K562 (cell line): ENCODE results near the gene UBL3. TPM values are rescaled to one million over a fixed set of nuclear protein-coding genes. Genes with fewer than 3 reads are reported as not detected.

Source experiments
- ARHGAP35 ChIP-seq: fragments of 450-650 bp; IDR thresholded peaks from 2 replicates; pipeline ENCODE4 v1.6.1; 2018; ENCODE audit not compliant: partially characterized antibody
- CREM ChIP-seq: IDR thresholded peaks from 2 replicates; pipeline ENCODE4 v1.6.1; 2014; ENCODE audit warnings: antibody characterized with exemption, low read depth
- DNMT1 ChIP-seq: fragments of 450-650 bp; IDR thresholded peaks from 2 replicates; pipeline ENCODE4 v1.6.1; 2016; ENCODE audit warnings: antibody characterized with exemption, mild to moderate bottlenecking
- MLX ChIP-seq, 2 experiments: fragments of 450-650 bp in 1 of 2; sonication (generic) in 1 of 2; formaldehyde crosslinking; conservative IDR thresholded peaks; 2 replicates each; pipeline versions ENCODE4 v1.4.0 to v1.8.1; 2020 to 2022; ENCODE audit warnings: mild to moderate bottlenecking in 1 of 2, missing genetic modification reagents in 1 of 2
- NFXL1 ChIP-seq: fragments of 450-650 bp; formaldehyde crosslinking; IDR thresholded peaks from 2 replicates; pipeline ENCODE4 v1.4.0; 2021; ENCODE audit warnings: mild to moderate bottlenecking
- POLR3G ChIP-seq: IDR thresholded peaks from 2 replicates; pipeline ENCODE4 v1.6.1; 2011; ENCODE audit not compliant: insufficient read length, insufficient replicate concordance; ENCODE audit errors: extremely low read depth
- TEAD4 ChIP-seq, 2 experiments: sonication (generic) in 1 of 2; formaldehyde crosslinking in 1 of 2; IDR thresholded peaks; 2 replicates each; pipeline versions ENCODE4 v1.6.1 to v1.8.0; 2012 to 2022; ENCODE audit warnings: borderline replicate concordance in 1 of 2, inconsistent platforms in 1 of 2, low read length in 1 of 2, mild to moderate bottlenecking in 1 of 2, missing genetic modification reagents in 1 of 2
- WHSC1 ChIP-seq: IDR thresholded peaks from one replicate; pipeline ENCODE4 v1.6.1; 2012; ENCODE audit warnings: low read length, control low read depth, inconsistent platforms
- ZBTB2 ChIP-seq: fragments of 450-650 bp; IDR thresholded peaks from 2 replicates; pipeline ENCODE4 v1.6.1; 2016; ENCODE audit warnings: antibody characterized with exemption
- ZNF3 ChIP-seq: fragments of 250-450 bp; sonication (Bioruptor Pico); IDR thresholded peaks from 2 replicates; pipeline ENCODE4 v1.5.0; 2021; ENCODE audit warnings: mild to moderate bottlenecking, moderate library complexity
- ZNF384 ChIP-seq: IDR thresholded peaks from 2 replicates; pipeline ENCODE4 v1.6.1; 2012; ENCODE audit warnings: low read depth, low read length, improper control_type of control experiment
- ZNF589 ChIP-seq: fragments of 200-800 bp; sonication (Bioruptor generic); IDR thresholded peaks from 2 replicates; pipeline ENCODE4 v1.6.1; 2016; ENCODE audit warnings: low read depth, missing genetic modification characterization, missing compliant biosample characterization
- ZNF707 ChIP-seq: fragments of 250-450 bp; sonication (Bioruptor Pico); conservative IDR thresholded peaks from 2 replicates; pipeline ENCODE4 v1.8.0; 2022; ENCODE audit warnings: inconsistent platforms, mild to moderate bottlenecking, moderate library complexity
- ZNF717 ChIP-seq: fragments of 250-450 bp; sonication (Bioruptor Pico); IDR thresholded peaks from 2 replicates; pipeline ENCODE4 v1.5.0; 2021
- polyA plus RNA-seq, 8 experiments: library from polyadenylated mRNA; depleted of rRNA in 4 of 8; stranded (reverse) in 5 of 8; unstranded in 3 of 8; fragments of >200 nt; fragmentation: Nextera tagmentation in 2 of 8; fragmentation: Illumina TruSeq in 1 of 8; extraction: Ambion mirVana in 2 of 8; extraction: Trizol in 1 of 8; gene quantifications; 2 replicates each; pipeline versions ENCODE4 v1.2.1 to v1.2.3, GENCODE V29; 2011 to 2014; ENCODE audit warnings: inconsistent platforms in 1 of 8, missing spikeins in 1 of 8
- total RNA-seq, 7 experiments: library from RNA; depleted of rRNA in 6 of 7; stranded (reverse); fragments of >200 nt in 6 of 7; fragmentation: Illumina TruSeq in 2 of 7; extraction: Trizol in 2 of 7; gene quantifications; 2 replicates each; pipeline versions ENCODE4 v1.2.1 to v1.2.3, GENCODE V29; 2011 to 2021; ENCODE audit warnings: low replicate concordance in 1 of 7
- TF ChIP-seq, protein P1 (sequence below): fragments of 450-650 bp; IDR thresholded peaks from 2 replicates; pipeline ENCODE4 v1.6.1; 2016; ENCODE audit warnings: mild to moderate bottlenecking
- TF ChIP-seq, protein P2 (sequence below): fragments of 250-450 bp; sonication (Bioruptor Pico); IDR thresholded peaks from 2 replicates; pipeline ENCODE4 v1.4.0; 2020; ENCODE audit warnings: borderline replicate concordance

Gene UBL3
- total and polyA plus RNA-seq, 9 of the 15 experiments (the other 6 are each of a cell fraction or from before 2014, with no cell fraction given) = 0.64 to 2.4 (median 1.8) TPM

DNA sequence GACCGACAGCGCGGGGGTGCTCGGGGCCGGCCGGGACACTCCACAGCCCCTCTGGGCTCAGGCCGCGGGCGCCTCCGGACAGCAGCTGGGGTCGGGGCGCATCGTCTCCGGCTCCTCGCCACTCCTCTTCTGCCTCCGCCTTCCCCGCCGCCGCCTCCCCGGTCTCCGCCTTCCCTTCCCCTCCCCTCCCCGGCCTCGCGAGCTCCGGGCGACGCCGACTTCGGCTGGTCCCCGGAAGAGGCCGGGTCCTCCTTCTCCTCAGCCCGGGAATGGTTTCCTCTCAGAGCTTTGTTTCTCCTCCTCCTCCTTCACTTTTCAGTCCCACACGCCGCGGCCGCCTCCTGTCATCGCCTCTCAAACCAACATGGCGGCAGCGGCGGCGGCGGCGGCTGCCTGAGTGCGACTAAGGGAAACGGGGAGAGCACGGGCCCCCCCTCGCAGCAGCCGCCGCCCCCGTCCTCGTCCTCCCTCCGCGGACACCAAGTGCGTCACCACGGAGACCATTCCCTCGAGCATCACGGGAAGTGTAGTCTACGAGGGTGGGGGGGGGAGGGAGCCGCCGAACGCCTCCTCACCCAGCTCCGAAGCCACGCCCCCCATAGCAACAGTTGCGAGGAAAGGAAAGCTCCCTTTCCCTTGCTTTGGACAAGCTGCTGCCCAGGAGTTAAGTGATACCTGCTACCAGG lies at the start of gene UBL3 (continued):
- TF ChIP-seq, protein P1, sequence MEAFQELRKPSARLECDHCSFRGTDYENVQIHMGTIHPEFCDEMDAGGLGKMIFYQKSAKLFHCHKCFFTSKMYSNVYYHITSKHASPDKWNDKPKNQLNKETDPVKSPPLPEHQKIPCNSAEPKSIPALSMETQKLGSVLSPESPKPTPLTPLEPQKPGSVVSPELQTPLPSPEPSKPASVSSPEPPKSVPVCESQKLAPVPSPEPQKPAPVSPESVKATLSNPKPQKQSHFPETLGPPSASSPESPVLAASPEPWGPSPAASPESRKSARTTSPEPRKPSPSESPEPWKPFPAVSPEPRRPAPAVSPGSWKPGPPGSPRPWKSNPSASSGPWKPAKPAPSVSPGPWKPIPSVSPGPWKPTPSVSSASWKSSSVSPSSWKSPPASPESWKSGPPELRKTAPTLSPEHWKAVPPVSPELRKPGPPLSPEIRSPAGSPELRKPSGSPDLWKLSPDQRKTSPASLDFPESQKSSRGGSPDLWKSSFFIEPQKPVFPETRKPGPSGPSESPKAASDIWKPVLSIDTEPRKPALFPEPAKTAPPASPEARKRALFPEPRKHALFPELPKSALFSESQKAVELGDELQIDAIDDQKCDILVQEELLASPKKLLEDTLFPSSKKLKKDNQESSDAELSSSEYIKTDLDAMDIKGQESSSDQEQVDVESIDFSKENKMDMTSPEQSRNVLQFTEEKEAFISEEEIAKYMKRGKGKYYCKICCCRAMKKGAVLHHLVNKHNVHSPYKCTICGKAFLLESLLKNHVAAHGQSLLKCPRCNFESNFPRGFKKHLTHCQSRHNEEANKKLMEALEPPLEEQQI = no peak
- TF ChIP-seq DNMT1 = no peak
- no peak for TF ChIP-seq ZNF717 (CRISPR knock-in tag)
- TF ChIP-seq ZNF589 = no peak
- no peak for TF ChIP-seq WHSC1
- no peak for TF ChIP-seq ZNF707 (CRISPR knock-in tag)
- no peak for TF ChIP-seq ZNF384
- no peak for TF ChIP-seq NFXL1 (CRISPR knock-in tag)
- TF ChIP-seq, protein P2, sequence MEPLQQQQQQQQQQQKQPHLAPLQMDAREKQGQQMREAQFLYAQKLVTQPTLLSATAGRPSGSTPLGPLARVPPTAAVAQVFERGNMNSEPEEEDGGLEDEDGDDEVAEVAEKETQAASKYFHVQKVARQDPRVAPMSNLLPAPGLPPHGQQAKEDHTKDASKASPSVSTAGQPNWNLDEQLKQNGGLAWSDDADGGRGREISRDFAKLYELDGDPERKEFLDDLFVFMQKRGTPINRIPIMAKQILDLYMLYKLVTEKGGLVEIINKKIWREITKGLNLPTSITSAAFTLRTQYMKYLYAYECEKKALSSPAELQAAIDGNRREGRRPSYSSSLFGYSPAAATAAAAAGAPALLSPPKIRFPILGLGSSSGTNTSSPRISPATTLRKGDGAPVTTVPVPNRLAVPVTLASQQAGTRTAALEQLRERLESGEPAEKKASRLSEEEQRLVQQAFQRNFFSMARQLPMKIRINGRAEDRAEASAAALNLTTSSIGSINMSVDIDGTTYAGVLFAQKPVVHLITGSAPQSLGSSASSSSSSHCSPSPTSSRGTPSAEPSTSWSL (CRISPR knock-in tag) = no peak
- no peak for TF ChIP-seq TEAD4 (IDR thresholded peaks at IDR 0.05; ENCODE audit: low read length)
- no peak for TF ChIP-seq TEAD4 (CRISPR knock-in tag; IDR thresholded peaks at IDR 0.05; ENCODE audit: borderline replicate concordance)
- no peak for TF ChIP-seq MLX (CRISPR knock-in tag; conservative IDR thresholded peaks at IDR 0.05)
- TF ChIP-seq ARHGAP35 = no peak
- TF ChIP-seq ZBTB2 = no peak
- no peak for TF ChIP-seq POLR3G
- no peak for TF ChIP-seq ZNF3
- TF ChIP-seq CREM = peak; percentile 97
